HG03095 (cell line): ENCODE data around the gene KRTAP24-1.

ENCODE experiments used
- ATAC-seq: cut with Tn5 transposase; IDR thresholded peaks from one replicate; pipeline ENCODE4 v1.9.1; 2021; ENCODE audit warnings: moderate library complexity; ENCODE audit not compliant: unreplicated experiment

Gene KRTAP24-1

GRCh38 chr21:30282850-30283249 is at the start of gene KRTAP24-1:
Gene KRTAP24-1, minus strand, starts transcription at chr21:30282950. Its CDS starts 18 bp downstream, at chr21:30282932.
- no peak for ATAC-seq

GRCh38 chr21:30329203-30329875 is 46.6 kb upstream of the KRTAP24-1 start:
- no peak for ATAC-seq

- ATAC-seq, result no peak
Measured at GRCh38 chr21:30326390-30326789, 43.6 kb upstream of the KRTAP24-1 start.

- no peak for ATAC-seq
Measured at GRCh38 chr21:30320215-30320614, 37.5 kb upstream of the KRTAP24-1 start, which contains the start of gene KRTAP26-1. Gene KRTAP26-1, minus strand, starts transcription at chr21:30320315. Its CDS starts 280 bp downstream, at chr21:30320035.

GRCh38 chr21:30315701-30316100 is 33.0 kb upstream of the KRTAP24-1 start:
- ATAC-seq, result no peak

GRCh38 chr21:30306884-30307283 is 24.1 kb upstream of the KRTAP24-1 start:
- no peak for ATAC-seq

- no peak for ATAC-seq
Measured at GRCh38 chr21:30305136-30305535, 22.4 kb upstream of the KRTAP24-1 start.

- ATAC-seq, result no peak
Measured at GRCh38 chr21:30289215-30289614, 6.5 kb upstream of the KRTAP24-1 start, which contains the start of gene KRTAP25-1. Gene KRTAP25-1, minus strand, starts transcription at chr21:30289514. Its CDS starts 24 bp downstream, at chr21:30289490.

GRCh38 chr21:30271611-30272010 is 11.1 kb downstream of the KRTAP24-1 start:
- ATAC-seq, result no peak

- no peak for ATAC-seq
Measured at GRCh38 chr21:30271156-30271555, 11.6 kb downstream of the KRTAP24-1 start.

GRCh38 chr21:30269803-30270530 is 12.8 kb downstream of the KRTAP24-1 start:
- no peak for ATAC-seq

- no peak for ATAC-seq
Measured at GRCh38 chr21:30268608-30269197, 14.0 kb downstream of the KRTAP24-1 start.

GRCh38 chr21:30257773-30258172 is 25.0 kb downstream of the KRTAP24-1 start:
- ATAC-seq, result no peak

- no peak for ATAC-seq
Measured at GRCh38 chr21:30256100-30256499, 26.6 kb downstream of the KRTAP24-1 start.

- ATAC-seq, result no peak
Measured at GRCh38 chr21:30255679-30256078, 27.1 kb downstream of the KRTAP24-1 start.

- no peak for ATAC-seq
Measured at GRCh38 chr21:30251781-30252180, 31.0 kb downstream of the KRTAP24-1 start.

- ATAC-seq, result no peak
Measured at GRCh38 chr21:30249936-30250335, 32.8 kb downstream of the KRTAP24-1 start.

- no peak for ATAC-seq
Measured at GRCh38 chr21:30248844-30249243, 33.9 kb downstream of the KRTAP24-1 start.

GRCh38 chr21:30245061-30245460 is 37.7 kb downstream of the KRTAP24-1 start:
- no peak for ATAC-seq

- no peak for ATAC-seq
Measured at GRCh38 chr21:30243691-30244090, 39.1 kb downstream of the KRTAP24-1 start.

GRCh38 chr21:30240661-30241060 is 42.1 kb downstream of the KRTAP24-1 start:
- no peak for ATAC-seq

- ATAC-seq, result no peak
Measured at GRCh38 chr21:30238168-30238567, 44.6 kb downstream of the KRTAP24-1 start.
